ENCODE results near the gene PIWIL1.

The PIWIL1 gene

GRCh38 chr12:130374083-130374482 is 36.4 kb downstream of the PIWIL1 start:
- no peak for DNase-seq (ENCODE audit: low spot score)

GRCh38 chr12:130375296-130376287 is 37.9 kb downstream of the PIWIL1 start:
- no peak for DNase-seq (ENCODE audit: low spot score)

- DNase-seq (ENCODE audit: low spot score): no peak
These were observed 45.1 kb downstream of the PIWIL1 start for GRCh38 chr12:130382818-130383217.

- DNase-seq (ENCODE audit: low spot score): no peak
These were observed 46.5 kb downstream of the PIWIL1 start for GRCh38 chr12:130384234-130384633.

- no peak for DNase-seq (ENCODE audit: low spot score)
These were observed 47.5 kb downstream of the PIWIL1 start for GRCh38 chr12:130385193-130385592.

- no peak for DNase-seq (ENCODE audit: low spot score)
These were observed 53.5 kb downstream of the PIWIL1 start for GRCh38 chr12:130391186-130391585.

- no peak for DNase-seq (ENCODE audit: low spot score)
These were observed 57.2 kb downstream of the PIWIL1 start for GRCh38 chr12:130394906-130395305.

- no peak for DNase-seq (ENCODE audit: low spot score)
These were observed 59.0 kb downstream of the PIWIL1 start for GRCh38 chr12:130396667-130397066.

- no peak for DNase-seq (ENCODE audit: low spot score)
These were observed 60.6 kb downstream of the PIWIL1 start for GRCh38 chr12:130398100-130398848.

- DNase-seq (ENCODE audit: low spot score): peak; percentile 14
These were observed 64.0 kb downstream of the PIWIL1 start for GRCh38 chr12:130401703-130402102.

GRCh38 chr12:130405332-130405731 is 67.6 kb downstream of the PIWIL1 start:
- no peak for DNase-seq (ENCODE audit: low spot score)

GRCh38 chr12:130412384-130412783 is 74.7 kb downstream of the PIWIL1 start:
- DNase-seq (ENCODE audit: low spot score): no peak

- DNase-seq (ENCODE audit: low spot score): no peak
These were observed 76.2 kb downstream of the PIWIL1 start for GRCh38 chr12:130413909-130414308.

GRCh38 chr12:130414381-130414780 is 76.7 kb downstream of the PIWIL1 start:
- DNase-seq (ENCODE audit: low spot score): no peak

GRCh38 chr12:130418251-130418650 is 80.6 kb downstream of the PIWIL1 start:
- DNase-seq (ENCODE audit: low spot score): no peak

- no peak for DNase-seq (ENCODE audit: low spot score)
These were observed 81.4 kb downstream of the PIWIL1 start for GRCh38 chr12:130419116-130419515.

- no peak for DNase-seq (ENCODE audit: low spot score)
These were observed 82.4 kb downstream of the PIWIL1 start for GRCh38 chr12:130420071-130420470.

- no peak for DNase-seq (ENCODE audit: low spot score)
These were observed 84.2 kb downstream of the PIWIL1 start for GRCh38 chr12:130421896-130422295.
